SK-N-MC (cell line): ENCODE results near the gene FBXL7.

Experiments used
- EZH2 ChIP-seq: fragments of 200-600 bp; sonication (generic); IDR thresholded peaks from one replicate; pipeline ENCODE4 v1.6.1; 2017; ENCODE audit warnings: antibody characterized with exemption
- FOXP2 ChIP-seq: optimal IDR thresholded peaks from 2 replicates; pipeline ENCODE3; 2011; ENCODE audit warnings: mild to moderate bottlenecking, moderate library complexity; ENCODE audit not compliant: insufficient read depth; ENCODE audit errors: extremely low read length, control extremely low read depth
- POLR2AphosphoS5 ChIP-seq: IDR thresholded peaks from 2 replicates; pipeline ENCODE4 v1.6.1; 2012; ENCODE audit warnings: mild to moderate bottlenecking, low read depth, low read length, borderline replicate concordance

- no peak for TF ChIP-seq POLR2AphosphoS5
- no peak for TF ChIP-seq EZH2
- no peak for TF ChIP-seq FOXP2
Observed at GRCh38 chr5:15669826-15670225, 169.8 kb downstream of the FBXL7 start.
